PC-3 (cell line): ENCODE measurements around the gene PROCA1. TPM values are rescaled to one million over a fixed set of nuclear protein-coding genes. Genes with fewer than 3 reads are reported as not detected.

Source experiments
- ATAC-seq: fragments of 200-7000 bp; cut with Tn5 transposase; 2 replicates; pipeline ENCODE4 v1.9.1; 2020; ENCODE audit warnings: mild to moderate bottlenecking, moderate library complexity
- BruUV-seq: library from RNA; stranded (reverse); fragments of 400-500 nt; replicated peaks from 2 replicates; lab custom pipeline; 2021; lab: Mats Ljungman, UMichigan
- CTCF ChIA-PET: fragments of 300-600 bp; sonication (Branson Sonifier 250); formaldehyde crosslinking; loops from one replicate; lab custom pipeline; 2022; ENCODE audit warnings: antibody characterized with exemption; lab: Charles Lee
- POLR2A ChIA-PET: fragments of 300-600 bp; sonication (Branson Sonifier 250); formaldehyde crosslinking; loops from one replicate; lab custom pipeline; 2022; ENCODE audit warnings: antibody characterized with exemption; ENCODE audit not compliant: unreplicated experiment; lab: Charles Lee
- DNase-seq: peaks from one replicate; pipeline ENCODE4 v3.0.0-alpha.2; 2015
- H2AFZ ChIP-seq: fragments of 300-600 bp; sonication (generic); 2 replicates; pipeline ENCODE4 v1.6.0; 2016; ENCODE audit warnings: antibody characterized with exemption, low read length
- H3F3A ChIP-seq: fragments of 300-600 bp; sonication (generic); one replicate; pipeline ENCODE4 v1.6.0; 2017; ENCODE audit warnings: antibody characterized with exemption, low read length, control low read depth, mild to moderate bottlenecking; ENCODE audit not compliant: unreplicated experiment
- H3K27ac ChIP-seq: fragments of 300-600 bp; sonication (generic); 2 replicates; pipeline ENCODE4 v1.5.1; 2016; ENCODE audit warnings: mild to moderate bottlenecking, low read length
- H3K27me3 ChIP-seq: fragments of 300-600 bp; sonication (generic); 2 replicates; pipeline ENCODE4 v1.6.1; 2016; ENCODE audit warnings: low read length, mixed read lengths
- H3K36me3 ChIP-seq: fragments of 300-600 bp; sonication (generic); 2 replicates; pipeline ENCODE4 v1.6.1; 2016; ENCODE audit warnings: low read depth, mixed run types, low read length, mixed read lengths
- H3K4me1 ChIP-seq: fragments of 300-600 bp; sonication (generic); 2 replicates; pipeline ENCODE4 v1.5.1; 2016; ENCODE audit warnings: low read length; ENCODE audit not compliant: insufficient read depth
- H3K4me2 ChIP-seq: fragments of 300-600 bp; sonication (generic); 2 replicates; pipeline ENCODE4 v1.6.0; 2016; ENCODE audit warnings: low read length
- H3K4me3 ChIP-seq: fragments of 300-600 bp; sonication (generic); 2 replicates; pipeline ENCODE4 v1.5.1; 2016; ENCODE audit warnings: mild to moderate bottlenecking, low read length, mixed read lengths
- H3K79me2 ChIP-seq: fragments of 300-600 bp; sonication (generic); 2 replicates; pipeline ENCODE4 v1.6.1; 2017; ENCODE audit warnings: low read length, mixed read lengths
- H3K9ac ChIP-seq: fragments of 300-600 bp; sonication (generic); 2 replicates; pipeline ENCODE4 v1.6.0; 2016; ENCODE audit warnings: mild to moderate bottlenecking, low read length
- H3K9me2 ChIP-seq: fragments of 300-600 bp; sonication (generic); replicated peaks from 2 replicates; pipeline ENCODE4 v1.6.1; 2016; ENCODE audit warnings: mixed run types, low read length, mixed read lengths
- H3K9me3 ChIP-seq: fragments of 300-600 bp; sonication (generic); 2 replicates; pipeline ENCODE4 v1.6.1; 2016; ENCODE audit warnings: low read length, mixed read lengths
- H4K20me1 ChIP-seq: fragments of 300-600 bp; sonication (generic); 2 replicates; pipeline ENCODE4 v1.6.1; 2016; ENCODE audit warnings: low read length, mixed read lengths
- CTCF ChIP-seq: fragments of 300-600 bp; sonication (generic); conservative IDR thresholded peaks from 2 replicates; pipeline ENCODE4 v1.5.1; 2017; ENCODE audit warnings: antibody characterized with exemption, low read depth, mild to moderate bottlenecking, low read length
- EZH2 ChIP-seq: fragments of 300-600 bp; sonication (generic); IDR thresholded peaks from one replicate; pipeline ENCODE4 v1.6.1; 2017; ENCODE audit warnings: antibody characterized with exemption, mild to moderate bottlenecking, low read length; ENCODE audit not compliant: unreplicated experiment
- EZH2phosphoT487 ChIP-seq: fragments of 300-600 bp; sonication (generic); IDR thresholded peaks from 2 replicates; pipeline ENCODE4 v1.6.1; 2018; ENCODE audit warnings: mild to moderate bottlenecking, antibody characterized with exemption, low read length, borderline replicate concordance
- intact Hi-C: fragments of 100-400 bp; cut with micrococcal nuclease; formaldehyde crosslinking; loops from 2 replicates; pipeline ENCODE4 v1.9.0; 2023
- total RNA-seq: library from RNA; depleted of rRNA; stranded (reverse); fragments of >200 nt; gene quantifications from 2 replicates; pipeline ENCODE4 v1.2.3, GENCODE V29; 2014

Gene PROCA1
- total RNA-seq, 1 experiment from 2014 or later: 1.9 TPM

GRCh38 chr17:28741358-28742349 is 30.0 kb upstream of the PROCA1 start:
- Histone ChIP-seq H3K4me2 (no peak overlapping the region), H3K9ac (no peak overlapping the region), H3K27me3 (no peaks in the 10 kb centered on the region), H3K4me1 (peaks cover 16% of the 10 kb centered on the region), H2AFZ (no peak overlapping the region), H3K36me3 (no peaks in the 10 kb centered on the region), H3K79me2 (peaks cover 25% of the 10 kb centered on the region), H3K27ac (no peak overlapping the region), H3F3A (no peaks in the 10 kb centered on the region), H3K9me3 (no peaks in the 10 kb centered on the region), H3K4me3 (no peak overlapping the region), H4K20me1 (peaks cover 13% of the 10 kb centered on the region; the same call in 1 of the 2 replicates), H3K9me2 (no peaks in the 10 kb centered on the region)
- TF ChIP-seq CTCF: no peak
- no peak for TF ChIP-seq EZH2
- TF ChIP-seq EZH2phosphoT487: no peak
- DNase-seq: no peak
- ATAC-seq: no peak
- ChIA-PET POLR2A (no interaction called here), CTCF (no interaction called here)
- no TSS peak for BruUV-seq
- intact Hi-C loops: no loop called here

- H3K36me3 ChIP-seq: no peaks in the 10 kb centered on the region
Measured at GRCh38 chr17:28740406-28741357, 29.0 kb upstream of the PROCA1 start.

More at GRCh38 chr17:28740406-28741357, 29.0 kb upstream of the PROCA1 start:
- no peaks in the 10 kb centered on the region for H3F3A ChIP-seq
- no peak overlapping the region for H3K4me3 ChIP-seq
- H3K4me1 ChIP-seq: peaks cover 6% of the 10 kb centered on the region
- H3K9me3 ChIP-seq: no peaks in the 10 kb centered on the region
- DNase-seq (no peak), ATAC-seq (no peak)
- ChIA-PET CTCF (interaction anchor here (0.5 kb wide), 1 partner anchor 37 kb away, joined by 5 read pairs; no protein-coding TSS in a partner anchor), POLR2A (no interaction called here)
- peaks cover 16% of the 10 kb centered on the region for H3K79me2 ChIP-seq
- no peak overlapping the region for H3K9ac ChIP-seq
- H3K27ac ChIP-seq: no peak overlapping the region
- TF ChIP-seq CTCF (no peak), EZH2 (no peak)
- no TSS peak for BruUV-seq
- no peaks in the 10 kb centered on the region for H3K9me2 ChIP-seq
- no peak overlapping the region for H2AFZ ChIP-seq
- H3K27me3 ChIP-seq: no peaks in the 10 kb centered on the region
- intact Hi-C loops: no loop called here
- H4K20me1 ChIP-seq: peaks cover 7% of the 10 kb centered on the region; the same call in 1 of the 2 replicates
- no peak overlapping the region for H3K4me2 ChIP-seq
